Keratinocyte (primary cell): ENCODE results near the gene HNRNPH1.
"Not testable (repeated sequence)": the region's sequence is repeated elsewhere in the genome, so short reads cannot be mapped to it uniquely, and the experiment has no call there.

ENCODE experiments used
- EZH2 ChIP-seq: IDR thresholded peaks from one replicate; pipeline ENCODE4 v1.6.1; 2012; ENCODE audit warnings: inconsistent platforms, mild to moderate bottlenecking, low read length, moderate library complexity
- TF ChIP-seq, protein P1 (sequence below), 3 experiments: IDR thresholded peaks in 1 of 3; conservative IDR thresholded peaks in 1 of 3; optimal IDR thresholded peaks in 1 of 3; 2 replicates in 2 of 3; 3 replicates in 1 of 3; pipeline versions ENCODE3 to v1.5.1; 2011; ENCODE audit warnings: low read length in 3 of 3, mild to moderate bottlenecking in 3 of 3, moderate library complexity in 2 of 3, control low read depth in 1 of 3, inconsistent platforms in 1 of 3; ENCODE audit not compliant: insufficient read depth in 2 of 3; ENCODE audit errors: extremely low read depth in 1 of 3

GRCh38 chr5:179634370-179635172, 11.1 kb upstream of the HNRNPH1 start:
- TF ChIP-seq, protein P1, sequence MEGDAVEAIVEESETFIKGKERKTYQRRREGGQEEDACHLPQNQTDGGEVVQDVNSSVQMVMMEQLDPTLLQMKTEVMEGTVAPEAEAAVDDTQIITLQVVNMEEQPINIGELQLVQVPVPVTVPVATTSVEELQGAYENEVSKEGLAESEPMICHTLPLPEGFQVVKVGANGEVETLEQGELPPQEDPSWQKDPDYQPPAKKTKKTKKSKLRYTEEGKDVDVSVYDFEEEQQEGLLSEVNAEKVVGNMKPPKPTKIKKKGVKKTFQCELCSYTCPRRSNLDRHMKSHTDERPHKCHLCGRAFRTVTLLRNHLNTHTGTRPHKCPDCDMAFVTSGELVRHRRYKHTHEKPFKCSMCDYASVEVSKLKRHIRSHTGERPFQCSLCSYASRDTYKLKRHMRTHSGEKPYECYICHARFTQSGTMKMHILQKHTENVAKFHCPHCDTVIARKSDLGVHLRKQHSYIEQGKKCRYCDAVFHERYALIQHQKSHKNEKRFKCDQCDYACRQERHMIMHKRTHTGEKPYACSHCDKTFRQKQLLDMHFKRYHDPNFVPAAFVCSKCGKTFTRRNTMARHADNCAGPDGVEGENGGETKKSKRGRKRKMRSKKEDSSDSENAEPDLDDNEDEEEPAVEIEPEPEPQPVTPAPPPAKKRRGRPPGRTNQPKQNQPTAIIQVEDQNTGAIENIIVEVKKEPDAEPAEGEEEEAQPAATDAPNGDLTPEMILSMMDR (optimal IDR thresholded peaks at IDR 0.05 in 1 of 3, IDR thresholded peaks at IDR 0.05 in 1 of 3, conservative IDR thresholded peaks at IDR 0.05 in 1 of 3; ENCODE audit: extremely low read depth in 1 of 3, insufficient read depth in 2 of 3, low read length in 3 of 3) = not testable (repeated sequence)
- not testable (repeated sequence) for TF ChIP-seq EZH2
